Stimulated activated memory B cell treated with anti-CD40 and anti-IgM and Interleukin-4, amounts not matched to agents 10 μg/mL and 1 μg/mL and 100 μg/mL, for 72 hours (primary cell): ENCODE data around the gene PPM1H.

Experiments used
- ATAC-seq: fragments of 150-1000 bp; cut with Tn5 transposase; 2 replicates; pipeline ENCODE4 v1.10.0; 2021
- H3K27ac Mint-ChIP-seq: one replicate; pipeline ENCODE4 v1.8.0; 2022; ENCODE audit warnings: mild to moderate bottlenecking, mixed read lengths
- H3K27me3 Mint-ChIP-seq: one replicate; pipeline ENCODE4 v1.8.0; 2022; ENCODE audit warnings: mixed read lengths
- H3K36me3 Mint-ChIP-seq: one replicate; pipeline ENCODE4 v1.8.0; 2022; ENCODE audit warnings: mixed read lengths
- H3K4me1 Mint-ChIP-seq: one replicate; pipeline ENCODE4 v1.8.0; 2022; ENCODE audit warnings: mixed read lengths
- H3K4me3 Mint-ChIP-seq: one replicate; pipeline ENCODE4 v1.8.0; 2022; ENCODE audit warnings: mild to moderate bottlenecking, moderate library complexity, mixed read lengths
- H3K9me3 Mint-ChIP-seq: one replicate; pipeline ENCODE4 v1.8.0; 2022; ENCODE audit warnings: mixed read lengths

PPM1H gene

GRCh38 chr12:62758216-62758615, 176.7 kb downstream of the PPM1H start:
- Mint-ChIP-seq H3K4me3 (no peak overlapping the region), H3K27me3 (peaks cover 34% of the 10 kb centered on the region), H3K36me3 (no peaks in the 10 kb centered on the region), H3K4me1 (peaks cover 4% of the 10 kb centered on the region), H3K27ac (no peak overlapping the region), H3K9me3 (no peaks in the 10 kb centered on the region)
- ATAC-seq, result no peak

- peaks cover 34% of the 10 kb centered on the region for H3K27me3 Mint-ChIP-seq
- peaks cover 4% of the 10 kb centered on the region for H3K4me1 Mint-ChIP-seq
- no peak for ATAC-seq
- H3K36me3 Mint-ChIP-seq, result no peaks in the 10 kb centered on the region
- H3K4me3 Mint-ChIP-seq, result no peak overlapping the region
- no peaks in the 10 kb centered on the region for H3K9me3 Mint-ChIP-seq
- H3K27ac Mint-ChIP-seq, result no peak overlapping the region
Observed at GRCh38 chr12:62757048-62757447, 177.9 kb downstream of the PPM1H start.

GRCh38 chr12:62754706-62755105, 180.2 kb downstream of the PPM1H start:
- Mint-ChIP-seq H3K4me3 (no peak overlapping the region), H3K36me3 (no peaks in the 10 kb centered on the region)

GRCh38 chr12:62751810-62752155, 183.2 kb downstream of the PPM1H start:
- ATAC-seq, result no peak
- Mint-ChIP-seq H3K4me1 (no peaks in the 10 kb centered on the region), H3K27ac (no peak overlapping the region), H3K9me3 (no peaks in the 10 kb centered on the region), H3K27me3 (peaks cover 14% of the 10 kb centered on the region), H3K36me3 (no peaks in the 10 kb centered on the region), H3K4me3 (no peak overlapping the region)

More at GRCh38 chr12:62754706-62755105, 180.2 kb downstream of the PPM1H start:
- Mint-ChIP-seq H3K4me1 (no peaks in the 10 kb centered on the region), H3K27me3 (peaks cover 24% of the 10 kb centered on the region), H3K27ac (no peak overlapping the region), H3K9me3 (no peaks in the 10 kb centered on the region)
- ATAC-seq, result no peak

GRCh38 chr12:62750941-62751809, 183.8 kb downstream of the PPM1H start:
- H3K4me3 Mint-ChIP-seq, result no peak overlapping the region
- peaks cover 14% of the 10 kb centered on the region for H3K27me3 Mint-ChIP-seq
- no peaks in the 10 kb centered on the region for H3K36me3 Mint-ChIP-seq
- no peak overlapping the region for H3K27ac Mint-ChIP-seq
- H3K9me3 Mint-ChIP-seq, result no peaks in the 10 kb centered on the region
- no peak for ATAC-seq
- H3K4me1 Mint-ChIP-seq, result no peaks in the 10 kb centered on the region

- Mint-ChIP-seq H3K4me3 (no peak overlapping the region), H3K9me3 (no peaks in the 10 kb centered on the region), H3K27me3 (peaks cover 11% of the 10 kb centered on the region), H3K27ac (no peak overlapping the region), H3K36me3 (no peaks in the 10 kb centered on the region), H3K4me1 (no peaks in the 10 kb centered on the region)
- ATAC-seq, result no peak
Observed at GRCh38 chr12:62749586-62749985, 185.4 kb downstream of the PPM1H start.

- H3K4me1 Mint-ChIP-seq, result no peaks in the 10 kb centered on the region
- H3K36me3 Mint-ChIP-seq, result no peaks in the 10 kb centered on the region
- ATAC-seq, result no peak
- H3K4me3 Mint-ChIP-seq, result no peak overlapping the region
- no peak overlapping the region for H3K27ac Mint-ChIP-seq
- H3K9me3 Mint-ChIP-seq, result no peaks in the 10 kb centered on the region
- peaks cover 5% of the 10 kb centered on the region for H3K27me3 Mint-ChIP-seq
Observed at GRCh38 chr12:62748941-62749468, 185.9 kb downstream of the PPM1H start.

- ATAC-seq, result peak; percentile 32
- Mint-ChIP-seq H3K4me1 (no peaks in the 10 kb centered on the region), H3K4me3 (no peak overlapping the region), H3K36me3 (no peaks in the 10 kb centered on the region), H3K27ac (no peak overlapping the region), H3K9me3 (no peaks in the 10 kb centered on the region), H3K27me3 (no peaks in the 10 kb centered on the region)
Observed at GRCh38 chr12:62744551-62744950, 190.4 kb downstream of the PPM1H start.

- Mint-ChIP-seq H3K4me3 (no peak overlapping the region), H3K36me3 (no peaks in the 10 kb centered on the region)
Observed at GRCh38 chr12:62739266-62740015, 195.5 kb downstream of the PPM1H start.

GRCh38 chr12:62738616-62739015, 196.3 kb downstream of the PPM1H start:
- no peaks in the 10 kb centered on the region for H3K4me1 Mint-ChIP-seq
- ATAC-seq, result no peak
- no peaks in the 10 kb centered on the region for H3K27me3 Mint-ChIP-seq
- H3K27ac Mint-ChIP-seq, result no peak overlapping the region
- H3K36me3 Mint-ChIP-seq, result no peaks in the 10 kb centered on the region
- H3K9me3 Mint-ChIP-seq, result no peaks in the 10 kb centered on the region
- H3K4me3 Mint-ChIP-seq, result no peak overlapping the region

More at GRCh38 chr12:62739266-62740015, 195.5 kb downstream of the PPM1H start:
- Mint-ChIP-seq H3K27me3 (no peaks in the 10 kb centered on the region), H3K9me3 (no peaks in the 10 kb centered on the region), H3K27ac (no peak overlapping the region), H3K4me1 (no peaks in the 10 kb centered on the region)
- ATAC-seq, result no peak

- Mint-ChIP-seq H3K27me3 (no peaks in the 10 kb centered on the region), H3K4me3 (no peak overlapping the region), H3K9me3 (no peaks in the 10 kb centered on the region), H3K4me1 (no peaks in the 10 kb centered on the region), H3K27ac (no peak overlapping the region), H3K36me3 (no peaks in the 10 kb centered on the region)
- no peak for ATAC-seq
Observed at GRCh38 chr12:62738105-62738504, 196.8 kb downstream of the PPM1H start.

GRCh38 chr12:62737615-62738014, 197.3 kb downstream of the PPM1H start:
- ATAC-seq, result no peak
- no peaks in the 10 kb centered on the region for H3K27me3 Mint-ChIP-seq
- no peak overlapping the region for H3K4me3 Mint-ChIP-seq
- no peaks in the 10 kb centered on the region for H3K36me3 Mint-ChIP-seq
- H3K4me1 Mint-ChIP-seq, result no peaks in the 10 kb centered on the region
- H3K9me3 Mint-ChIP-seq, result no peaks in the 10 kb centered on the region
- no peak overlapping the region for H3K27ac Mint-ChIP-seq

GRCh38 chr12:62737188-62737587, 197.8 kb downstream of the PPM1H start:
- Mint-ChIP-seq H3K27ac (no peak overlapping the region), H3K36me3 (no peaks in the 10 kb centered on the region), H3K9me3 (no peaks in the 10 kb centered on the region), H3K4me3 (no peak overlapping the region), H3K4me1 (no peaks in the 10 kb centered on the region), H3K27me3 (no peaks in the 10 kb centered on the region)
- no peak for ATAC-seq

- Mint-ChIP-seq H3K27ac (no peak overlapping the region), H3K36me3 (no peaks in the 10 kb centered on the region), H3K4me3 (no peak overlapping the region), H3K4me1 (peaks cover 2% of the 10 kb centered on the region), H3K9me3 (no peaks in the 10 kb centered on the region), H3K27me3 (no peaks in the 10 kb centered on the region)
- no peak for ATAC-seq
Observed at GRCh38 chr12:62736596-62736995, 198.4 kb downstream of the PPM1H start.

GRCh38 chr12:62732861-62733427, 202.0 kb downstream of the PPM1H start:
- ATAC-seq, result no peak
- Mint-ChIP-seq H3K9me3 (no peaks in the 10 kb centered on the region), H3K27ac (no peak overlapping the region), H3K4me1 (peaks cover 13% of the 10 kb centered on the region), H3K27me3 (no peaks in the 10 kb centered on the region), H3K4me3 (no peak overlapping the region), H3K36me3 (no peaks in the 10 kb centered on the region)
